ENCODE data around the gene OXA1L. TPM values are rescaled to one million over a fixed set of nuclear protein-coding genes. Genes with fewer than 3 reads are reported as not detected.

OXA1L gene
- total RNA-seq, 1 experiment from 2014 or later = 103 TPM

- no peak for DNase-seq (ENCODE audit: low spot score)
- Histone ChIP-seq H3K27me3 (replicated peaks; ENCODE audit: insufficient read depth, low read depth, low read length, poor library complexity) (no peaks in the 10 kb centered on the region), H3K4me1 (ENCODE audit: insufficient read depth, low read length, poor library complexity, severe bottlenecking) (peaks cover 12% of the 10 kb centered on the region), H3K4me3 (ENCODE audit: low read depth, low read length, poor library complexity, severe bottlenecking) (no peak overlapping the region), H3K9me3 (ENCODE audit: low read depth, low read length, poor library complexity, severe bottlenecking) (no peaks in the 10 kb centered on the region), H3K27ac (ENCODE audit: low read depth, low read length, poor library complexity, severe bottlenecking) (no peak overlapping the region), H3K36me3 (ENCODE audit: insufficient read depth, low read length, poor library complexity, severe bottlenecking) (peaks cover 42% of the 10 kb centered on the region)
- intact Hi-C loops (cut with micrococcal nuclease; ENCODE audit: unreplicated experiment) = loop anchor here (10.0 kb wide), 2 partner anchors 194 to 294 kb away; no protein-coding TSS in a partner anchor
- no TSS peak for BruUV-seq (replicated peaks)
- no peak for TF ChIP-seq EZH2 (IDR thresholded peaks at IDR 0.05; ENCODE audit: borderline replicate concordance, low read depth, low read length, poor library complexity, severe bottlenecking)
- CTCF ChIA-PET = no interaction called here
- POLR2A ChIA-PET (ENCODE audit: low non-redundant PET) = no interaction called here
These were observed 2.5 kb downstream of the OXA1L start for GRCh38 chr14:22768947-22769346.

- peaks cover 42% of the 10 kb centered on the region for H3K36me3 ChIP-seq (ENCODE audit: insufficient read depth, low read length, poor library complexity, severe bottlenecking)
- H3K4me1 ChIP-seq (ENCODE audit: insufficient read depth, low read length, poor library complexity, severe bottlenecking) = peaks cover 12% of the 10 kb centered on the region
- no TSS peak for BruUV-seq (replicated peaks)
- DNase-seq (ENCODE audit: low spot score) = no peak
- no peak overlapping the region for H3K4me3 ChIP-seq (ENCODE audit: low read depth, low read length, poor library complexity, severe bottlenecking)
- no peaks in the 10 kb centered on the region for H3K27me3 ChIP-seq (replicated peaks; ENCODE audit: insufficient read depth, low read depth, low read length, poor library complexity)
- POLR2A ChIA-PET (ENCODE audit: low non-redundant PET) = interaction anchor here (0.6 kb wide), 1 partner anchor 17 kb away, joined by 9 read pairs; no protein-coding TSS in a partner anchor
- intact Hi-C loops (cut with micrococcal nuclease; ENCODE audit: unreplicated experiment) = loop anchor here (10.0 kb wide), 2 partner anchors 195 to 295 kb away; no protein-coding TSS in a partner anchor
- no peaks in the 10 kb centered on the region for H3K9me3 ChIP-seq (ENCODE audit: low read depth, low read length, poor library complexity, severe bottlenecking)
- H3K27ac ChIP-seq (ENCODE audit: low read depth, low read length, poor library complexity, severe bottlenecking) = no peak overlapping the region
- TF ChIP-seq EZH2 (IDR thresholded peaks at IDR 0.05; ENCODE audit: borderline replicate concordance, low read depth, low read length, poor library complexity, severe bottlenecking) = no peak
- TF ChIP-seq CTCF (conservative IDR thresholded peaks at IDR 0.05; ENCODE audit: low read depth, low read length) = no peak
- CTCF ChIA-PET = no interaction called here
These were observed 2.9 kb downstream of the OXA1L start for GRCh38 chr14:22769369-22769768.

- DNase-seq (ENCODE audit: low spot score) = no peak
- H3K27me3 ChIP-seq (replicated peaks; ENCODE audit: insufficient read depth, low read depth, low read length, poor library complexity) = no peaks in the 10 kb centered on the region
- no peaks in the 10 kb centered on the region for H3K9me3 ChIP-seq (ENCODE audit: low read depth, low read length, poor library complexity, severe bottlenecking)
- H3K4me3 ChIP-seq (ENCODE audit: low read depth, low read length, poor library complexity, severe bottlenecking) = no peak overlapping the region
- TF ChIP-seq EZH2 (IDR thresholded peaks at IDR 0.05; ENCODE audit: borderline replicate concordance, low read depth, low read length, poor library complexity, severe bottlenecking) (no peak), CTCF (conservative IDR thresholded peaks at IDR 0.05; ENCODE audit: low read depth, low read length) (no peak)
- peaks cover 12% of the 10 kb centered on the region for H3K4me1 ChIP-seq (ENCODE audit: insufficient read depth, low read length, poor library complexity, severe bottlenecking)
- no peak overlapping the region for H3K27ac ChIP-seq (ENCODE audit: low read depth, low read length, poor library complexity, severe bottlenecking)
- peaks cover 42% of the 10 kb centered on the region for H3K36me3 ChIP-seq (ENCODE audit: insufficient read depth, low read length, poor library complexity, severe bottlenecking)
- intact Hi-C loops (cut with micrococcal nuclease; ENCODE audit: unreplicated experiment) = no loop called here
- ChIA-PET CTCF (no interaction called here), POLR2A (ENCODE audit: low non-redundant PET) (no interaction called here)
- no TSS peak for BruUV-seq (replicated peaks)
These were observed 4.1 kb downstream of the OXA1L start for GRCh38 chr14:22770481-22771187.

GRCh38 chr14:22772725-22773124, 6.2 kb downstream of the OXA1L start:
- no peak overlapping the region for H3K27ac ChIP-seq (ENCODE audit: low read depth, low read length, poor library complexity, severe bottlenecking)
- no peaks in the 10 kb centered on the region for H3K9me3 ChIP-seq (ENCODE audit: low read depth, low read length, poor library complexity, severe bottlenecking)
- no peak for DNase-seq (ENCODE audit: low spot score)
- ChIA-PET CTCF (no interaction called here), POLR2A (ENCODE audit: low non-redundant PET) (no interaction called here)
- H3K36me3 ChIP-seq (ENCODE audit: insufficient read depth, low read length, poor library complexity, severe bottlenecking) = peaks cover 40% of the 10 kb centered on the region
- TF ChIP-seq EZH2 (IDR thresholded peaks at IDR 0.05; ENCODE audit: borderline replicate concordance, low read depth, low read length, poor library complexity, severe bottlenecking) (no peak), CTCF (conservative IDR thresholded peaks at IDR 0.05; ENCODE audit: low read depth, low read length) (no peak)
- BruUV-seq (replicated peaks) = no TSS peak
- no peaks in the 10 kb centered on the region for H3K27me3 ChIP-seq (replicated peaks; ENCODE audit: insufficient read depth, low read depth, low read length, poor library complexity)
- intact Hi-C loops (cut with micrococcal nuclease; ENCODE audit: unreplicated experiment) = no loop called here
- peaks cover 3% of the 10 kb centered on the region for H3K4me1 ChIP-seq (ENCODE audit: insufficient read depth, low read length, poor library complexity, severe bottlenecking)
- no peak overlapping the region for H3K4me3 ChIP-seq (ENCODE audit: low read depth, low read length, poor library complexity, severe bottlenecking)
